NCI-H526 treated with DMSO at 0.1 percent for 48 hours (cell line): ENCODE results near the gene CASP1.

Experiments
- DNase-seq: peaks from one replicate; lab custom pipeline; 2025; lab: John Stamatoyannopoulos, UW

The CASP1 gene

DNA sequence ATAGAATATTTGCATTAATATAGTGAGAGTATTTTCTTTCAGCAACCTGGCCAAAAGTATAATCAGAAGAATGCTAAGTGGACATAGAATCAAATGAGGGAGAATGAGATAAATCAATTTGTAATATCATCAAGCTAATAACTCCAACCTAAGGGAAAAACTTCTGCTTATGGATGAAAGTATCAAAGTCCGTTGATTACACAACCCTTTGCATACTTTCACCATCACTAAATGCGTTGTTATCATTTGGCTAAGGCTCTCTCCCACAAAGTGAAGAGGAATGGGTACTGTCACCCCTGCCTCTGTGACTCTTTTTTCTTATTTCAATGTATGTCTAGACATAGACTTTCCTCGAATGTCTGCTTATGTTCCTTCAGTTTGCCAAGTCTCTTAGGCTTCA is 50.1 kb downstream of the CASP1 start:
- DNase-seq = no peak

DNA sequence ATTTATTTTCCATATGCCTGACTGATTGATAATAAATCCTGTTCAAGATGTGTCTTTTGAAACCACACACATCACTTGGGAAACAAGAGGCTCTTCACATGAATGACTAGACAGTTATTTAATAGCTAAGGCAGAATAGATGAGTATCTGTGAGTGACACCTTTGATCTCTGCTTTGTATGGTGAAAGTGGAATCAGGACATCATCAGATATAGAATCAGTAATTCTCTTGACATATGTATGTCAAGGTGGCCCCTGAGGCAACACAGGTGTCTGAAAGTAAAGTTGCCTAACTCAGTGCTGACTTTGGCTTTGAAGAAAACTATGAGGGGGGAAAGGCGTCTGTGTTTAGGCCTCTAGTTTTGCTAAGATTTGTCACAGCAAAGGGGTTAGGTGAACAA is 55.1 kb downstream of the CASP1 start:
- no peak for DNase-seq
